ENCODE results near the gene ABCB8. TPM values are rescaled to one million over a fixed set of nuclear protein-coding genes. Genes with fewer than 3 reads are reported as not detected.

The ABCB8 gene
- total and polyA plus RNA-seq, 2 of the 4 experiments (the other 2 are of a cell fraction), result 16.3 to 26.8 TPM

GRCh38 chr7:151045262-151045661 is 17.0 kb downstream of the ABCB8 start:
- Histone ChIP-seq H2BK20ac (ENCODE audit: low read depth, low read length) (no peak overlapping the region), H2BK120ac (ENCODE audit: low read depth, low read length) (no peak overlapping the region), H3K4me1 (ENCODE audit: control insufficient read depth, insufficient read depth, low read length) (peaks cover 11% of the 10 kb centered on the region; the same call in 1 of the 2 replicates), H4K91ac (ENCODE audit: insufficient read depth, low read depth, low read length) (no peak overlapping the region), H3K4me2 (ENCODE audit: low read depth, low read length) (no peak overlapping the region), H3K9me1 (ENCODE audit: insufficient read depth, low read length) (peaks cover 6% of the 10 kb centered on the region; the same call in 1 of the 2 replicates), H3K27ac (ENCODE audit: insufficient read depth, low read length) (no peak overlapping the region), H3K79me1 (ENCODE audit: low read depth in 1 of 2, low read length in 2 of 2) (no peaks in the 10 kb centered on the region), H2AFZ (replicated peaks; ENCODE audit: low read length, poor library complexity) (no peak overlapping the region), H2AK5ac (ENCODE audit: low read depth, low read length) (no peak overlapping the region), H2AK9ac (replicated peaks; ENCODE audit: low read depth, low read length, poor library complexity) (no peak overlapping the region), H3K14ac (replicated peaks; ENCODE audit: low read depth, low read length) (no peak overlapping the region), H3K56ac (ENCODE audit: extremely low read depth, insufficient read depth, low read length) (no peak overlapping the region), H2BK15ac (ENCODE audit: low read depth, low read length) (no peak overlapping the region), H3K4ac (ENCODE audit: low read depth, low read length) (no peak overlapping the region), H3K27me3 (ENCODE audit: control insufficient read depth, insufficient read depth, low read length) (no peaks in the 10 kb centered on the region; the same call in 1 of the 2 replicates), H4K20me1 (ENCODE audit: insufficient read depth, low read length) (peaks cover 16% of the 10 kb centered on the region), H3K9ac (ENCODE audit: low read depth, low read length) (no peak overlapping the region), H3K18ac (ENCODE audit: low read depth, low read length) (no peak overlapping the region), H4K8ac (ENCODE audit: low read depth in 2 of 2, low read length in 2 of 2) (no peak overlapping the region), H4K5ac (ENCODE audit: low read depth, low read length) (no peak overlapping the region), H3K4me3 (ENCODE audit: insufficient read depth, low read depth, low read length) (no peak overlapping the region), H3K9me3 (ENCODE audit: control insufficient read depth, insufficient read depth, low read length) (no peaks in the 10 kb centered on the region), H3K23ac (ENCODE audit: low read depth, low read length) (no peak overlapping the region), H2BK5ac (ENCODE audit: low read depth, low read length, poor library complexity, severe bottlenecking) (no peak overlapping the region), H3K36me3 (ENCODE audit: control insufficient read depth, insufficient read depth, low read length) (peaks cover 12% of the 10 kb centered on the region; the same call in 1 of the 2 replicates)
- ChIA-PET POLR2A (ENCODE audit: unreplicated experiment) (no interaction called here), CTCF (no interaction called here)
- no CpG with 5 or more reads among the region's 11 CpGs for WGBS, 2 experiments (ENCODE audit: extremely low coverage in 2 of 2, insufficient read length in 1 of 2)
- TF ChIP-seq CHD1 (IDR thresholded peaks at IDR 0.05; ENCODE audit: low read depth, low read length), result no peak
- no peak for TF ChIP-seq USF2 (IDR thresholded peaks at IDR 0.05; ENCODE audit: low read depth, low read length)
- TF ChIP-seq RCOR1 (IDR thresholded peaks at IDR 0.05; ENCODE audit: insufficient replicate concordance, low read length), result no peak
- TF ChIP-seq CTCF (conservative IDR thresholded peaks at IDR 0.05; ENCODE audit: low read depth, low read length), result no peak
- TF ChIP-seq FOS (IDR thresholded peaks at IDR 0.05; ENCODE audit: low read depth, low read length), result no peak
- no peak for TF ChIP-seq BHLHE40 (IDR thresholded peaks at IDR 0.05; ENCODE audit: low read depth, low read length)
- TF ChIP-seq NFE2L2 (IDR thresholded peaks at IDR 0.05; ENCODE audit: low read depth, low read length), result no peak
- in situ Hi-C loops (cut with MboI; ENCODE audit: low sequenced_read_pairs), result no loop called here
- DNase-seq, result no peak
- dilution Hi-C loops (cut with HindIII; ENCODE audit: low sequenced_read_pairs, unreplicated experiment), result no loop called here
- no TSS peak for BruUV-seq (replicated peaks)
- intact Hi-C loops (cut with micrococcal nuclease), result no loop called here
- no peak for ATAC-seq (ENCODE audit: low read depth)
